A549 treated with GW870086 at 1 μM for 4 hours (cell line): ENCODE measurements around the gene RAVER2. TPM values are rescaled to one million over a fixed set of nuclear protein-coding genes. Genes with fewer than 3 reads are reported as not detected.

ENCODE experiments used
- total RNA-seq: library from RNA; stranded (reverse); fragments of 200-300 nt; extraction: Qiagen RNA extraction; gene quantifications from 5 replicates; pipeline ENCODE4 v1.2.3, GENCODE V29; 2022; ENCODE audit warnings: low read depth

RAVER2 gene
- total RNA-seq, result 4.1 to 5.5 TPM (median 4.9 TPM) in 5 replicates

GRCh38 chr1:64744492-64745180, at the start of gene RAVER2:
Gene RAVER2 (plus strand): TSS chr1:64745075. CDS start chr1:64745173, 98 bp downstream.

Other genes starting within 250 kb of the RAVER2 start
- gene JAK1, start 221.5 kb downstream of the RAVER2 start, total RNA-seq, result 146 to 174 TPM (median 171 TPM) in 5 replicates